GM12878 (cell line): ENCODE results near the gene AATF. TPM values are rescaled to one million over a fixed set of nuclear protein-coding genes. Genes with fewer than 3 reads are reported as not detected.

Experiments used
- CBFB ChIP-seq: IDR thresholded peaks from 2 replicates; pipeline ENCODE4 v1.6.1; 2016; ENCODE audit warnings: antibody characterized with exemption, low read depth
- CBX3 ChIP-seq: fragments of 200-600 bp; sonication (generic); IDR thresholded peaks from 2 replicates; pipeline ENCODE4 v1.6.1; 2016; ENCODE audit warnings: low read depth, borderline replicate concordance
- ESRRA ChIP-seq: IDR thresholded peaks from 2 replicates; pipeline ENCODE4 v1.6.1; 2012; ENCODE audit warnings: mild to moderate bottlenecking, low read length, improper control_type of control experiment
- EZH2 ChIP-seq: IDR thresholded peaks from 2 replicates; pipeline ENCODE4 v1.6.1; 2012; ENCODE audit warnings: low read depth, mild to moderate bottlenecking, control low read depth, inconsistent platforms, low read length, borderline replicate concordance; ENCODE audit not compliant: control insufficient read depth
- GATAD2B ChIP-seq: fragments of 450-650 bp; conservative IDR thresholded peaks from 2 replicates; pipeline ENCODE4 v1.6.1; 2017; ENCODE audit warnings: low read depth, mild to moderate bottlenecking, moderate library complexity
- IKZF2 ChIP-seq, 2 experiments: fragments of 450-650 bp; IDR thresholded peaks; 2 replicates each; pipeline ENCODE4 v1.6.1; 2017; ENCODE audit warnings: mild to moderate bottlenecking in 2 of 2, moderate library complexity in 2 of 2
- KLF5 ChIP-seq: fragments of 450-650 bp; IDR thresholded peaks from 2 replicates; pipeline ENCODE4 v1.6.1; 2014; ENCODE audit warnings: mild to moderate bottlenecking; ENCODE audit not compliant: partially characterized antibody
- LARP7 ChIP-seq: fragments of 450-650 bp; IDR thresholded peaks from 2 replicates; pipeline ENCODE4 v1.6.1; 2017; ENCODE audit warnings: mild to moderate bottlenecking
- MYB ChIP-seq: fragments of 150-350 bp; IDR thresholded peaks from 2 replicates; pipeline ENCODE4 v1.6.1; 2014; ENCODE audit warnings: mild to moderate bottlenecking, low read depth, low read length, borderline replicate concordance
- NBN ChIP-seq: fragments of 450-650 bp; IDR thresholded peaks from 2 replicates; pipeline ENCODE4 v1.6.1; 2016
- NR2F1 ChIP-seq: fragments of 450-650 bp; conservative IDR thresholded peaks from 2 replicates; pipeline ENCODE4 v1.6.1; 2017; ENCODE audit warnings: mild to moderate bottlenecking
- POLR2AphosphoS2 ChIP-seq: IDR thresholded peaks from 2 replicates; pipeline ENCODE4 v1.6.1; 2011; ENCODE audit warnings: low read depth, mild to moderate bottlenecking, low read length, improper control_type of control experiment, moderate library complexity
- POLR2AphosphoS5 ChIP-seq: IDR thresholded peaks from 2 replicates; pipeline ENCODE4 v1.6.1; 2011; ENCODE audit warnings: mild to moderate bottlenecking, low read length, inconsistent platforms
- RAD21 ChIP-seq: IDR thresholded peaks from 2 replicates; pipeline ENCODE4 v1.6.1; 2011; ENCODE audit warnings: mild to moderate bottlenecking, low read depth, low read length, moderate library complexity; ENCODE audit not compliant: insufficient read depth
- RFX5 ChIP-seq: IDR thresholded peaks from 2 replicates; pipeline ENCODE4 v1.6.1; 2011; ENCODE audit warnings: low read depth, low read length, improper control_type of control experiment
- RUNX3 ChIP-seq: IDR thresholded peaks from 2 replicates; pipeline ENCODE4 v1.6.1; 2012; ENCODE audit warnings: low read length, inconsistent platforms
- SMARCA5 ChIP-seq: fragments of 450-650 bp; IDR thresholded peaks from 2 replicates; pipeline ENCODE4 v1.6.1; 2017; ENCODE audit warnings: mild to moderate bottlenecking
- SMC3 ChIP-seq: IDR thresholded peaks from 2 replicates; pipeline ENCODE4 v1.6.1; 2011; ENCODE audit warnings: low read length, improper control_type of control experiment, borderline replicate concordance
- SRF ChIP-seq, 2 experiments: IDR thresholded peaks; 2 replicates each; pipeline ENCODE4 v1.6.1; 2011; ENCODE audit warnings: low read depth in 2 of 2, low read length in 2 of 2, mild to moderate bottlenecking in 1 of 2, moderate library complexity in 1 of 2
- SUPT20H ChIP-seq: IDR thresholded peaks from 2 replicates; pipeline ENCODE4 v1.6.1; 2011; ENCODE audit warnings: low read depth, mild to moderate bottlenecking, low read length, moderate library complexity, borderline replicate concordance; ENCODE audit not compliant: control insufficient read depth
- TARDBP ChIP-seq: IDR thresholded peaks from 2 replicates; pipeline ENCODE4 v1.6.1; 2016; ENCODE audit warnings: borderline replicate concordance
- ZNF622 ChIP-seq: fragments of 450-650 bp; IDR thresholded peaks from 2 replicates; pipeline ENCODE4 v1.6.1; 2017; ENCODE audit warnings: mild to moderate bottlenecking, inconsistent platforms
- polyA plus RNA-seq, 11 experiments: library from polyadenylated mRNA; depleted of rRNA in 4 of 11; unstranded in 6 of 11; stranded (reverse) in 5 of 11; fragments of >200 nt; fragmentation: Nextera tagmentation in 4 of 11; fragmentation: Illumina TruSeq in 1 of 11; extraction: Ambion mirVana in 4 of 11; extraction: Trizol in 1 of 11; gene quantifications; 1 replicate in 1 of 11; 2 replicates in 10 of 11; pipeline versions ENCODE4 v1.2.1 to v1.2.3, GENCODE V29; 2011 to 2016; ENCODE audit warnings: inconsistent platforms in 2 of 11, missing spikeins in 2 of 11, low read depth in 1 of 11
- total RNA-seq, 4 experiments: library from RNA; depleted of rRNA in 3 of 4; stranded (reverse); fragments of >200 nt in 3 of 4; fragmentation: Illumina TruSeq in 1 of 4; extraction: Trizol in 1 of 4; gene quantifications; 2 replicates each; pipeline versions ENCODE4 v1.2.1 to v1.2.3, GENCODE V29; 2013 to 2021
- TF ChIP-seq, protein P1 (sequence below): fragments of 450-650 bp; IDR thresholded peaks from 2 replicates; pipeline ENCODE4 v1.6.1; 2017; ENCODE audit warnings: low read depth, mild to moderate bottlenecking, moderate library complexity
- TF ChIP-seq, protein P2 (sequence below): fragments of 450-650 bp; conservative IDR thresholded peaks from 2 replicates; pipeline ENCODE4 v1.6.1; 2017; ENCODE audit warnings: mild to moderate bottlenecking, moderate library complexity
- TF ChIP-seq, protein P3 (sequence below): fragments of 450-650 bp; IDR thresholded peaks from 2 replicates; pipeline ENCODE4 v1.6.1; 2017; ENCODE audit warnings: mild to moderate bottlenecking
- TF ChIP-seq, protein P4 (sequence below): fragments of 450-650 bp; IDR thresholded peaks from 2 replicates; pipeline ENCODE4 v1.6.1; 2016; ENCODE audit warnings: mild to moderate bottlenecking

The AATF gene
- total and polyA plus RNA-seq, 10 of the 15 experiments (the other 5 are each of a cell fraction or from before 2014, with no cell fraction given), result 36.8 to 110 (median 77.9) TPM

DNA sequence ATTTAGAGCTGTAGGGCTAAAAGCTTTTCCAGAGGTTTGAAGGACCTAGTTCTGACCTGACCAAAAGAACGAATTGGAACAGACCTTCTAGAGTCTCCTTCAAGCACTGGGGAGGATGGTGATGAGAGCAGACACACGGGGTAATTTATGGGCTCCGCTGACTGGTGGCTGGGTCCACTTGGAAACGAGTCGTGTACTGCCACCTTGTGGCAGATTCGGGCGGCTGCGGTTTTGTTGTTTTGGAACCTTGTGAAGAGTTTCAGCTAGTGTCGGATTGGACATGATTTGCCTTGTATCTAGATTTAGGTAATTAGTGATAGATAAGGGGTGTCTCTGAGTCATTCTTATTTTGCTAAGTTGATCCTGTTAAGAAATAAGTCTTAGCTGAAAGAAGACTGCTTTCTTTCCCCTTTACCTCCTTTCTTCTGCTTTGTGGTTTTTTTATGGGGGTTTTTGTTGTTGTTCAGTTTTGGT, 98.9 kb downstream of the AATF start (continued):
- TF ChIP-seq, protein P1, sequence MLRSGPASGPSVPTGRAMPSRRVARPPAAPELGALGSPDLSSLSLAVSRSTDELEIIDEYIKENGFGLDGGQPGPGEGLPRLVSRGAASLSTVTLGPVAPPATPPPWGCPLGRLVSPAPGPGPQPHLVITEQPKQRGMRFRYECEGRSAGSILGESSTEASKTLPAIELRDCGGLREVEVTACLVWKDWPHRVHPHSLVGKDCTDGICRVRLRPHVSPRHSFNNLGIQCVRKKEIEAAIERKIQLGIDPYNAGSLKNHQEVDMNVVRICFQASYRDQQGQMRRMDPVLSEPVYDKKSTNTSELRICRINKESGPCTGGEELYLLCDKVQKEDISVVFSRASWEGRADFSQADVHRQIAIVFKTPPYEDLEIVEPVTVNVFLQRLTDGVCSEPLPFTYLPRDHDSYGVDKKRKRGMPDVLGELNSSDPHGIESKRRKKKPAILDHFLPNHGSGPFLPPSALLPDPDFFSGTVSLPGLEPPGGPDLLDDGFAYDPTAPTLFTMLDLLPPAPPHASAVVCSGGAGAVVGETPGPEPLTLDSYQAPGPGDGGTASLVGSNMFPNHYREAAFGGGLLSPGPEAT, result no peak
- TF ChIP-seq RFX5 (no peak), SMARCA5 (0 out of 2 replicates have a peak, but pooled peaks have one; percentile 15), CBFB (peak; percentile 93), POLR2AphosphoS5 (no peak), KLF5 (no peak), TARDBP (no peak), RUNX3 (peak; percentile 97), MYB (no peak), ZNF622 (no peak), CBX3 (no peak), IKZF2 (IDR thresholded peaks at IDR 0.05) (no peak), POLR2AphosphoS2 (no peak), SRF (IDR thresholded peaks at IDR 0.05; ENCODE audit: low read depth in 2 of 2, low read length in 2 of 2) (no peak), NR2F1 (no peak), SMC3 (peak; percentile 88), EZH2 (no peak), NBN (0 out of 2 replicates have a peak, but pooled peaks have one; percentile 22), LARP7 (no peak), RAD21 (peak; percentile 79), ESRRA (no peak), GATAD2B (no peak), SUPT20H (no peak)
- TF ChIP-seq, protein P2, sequence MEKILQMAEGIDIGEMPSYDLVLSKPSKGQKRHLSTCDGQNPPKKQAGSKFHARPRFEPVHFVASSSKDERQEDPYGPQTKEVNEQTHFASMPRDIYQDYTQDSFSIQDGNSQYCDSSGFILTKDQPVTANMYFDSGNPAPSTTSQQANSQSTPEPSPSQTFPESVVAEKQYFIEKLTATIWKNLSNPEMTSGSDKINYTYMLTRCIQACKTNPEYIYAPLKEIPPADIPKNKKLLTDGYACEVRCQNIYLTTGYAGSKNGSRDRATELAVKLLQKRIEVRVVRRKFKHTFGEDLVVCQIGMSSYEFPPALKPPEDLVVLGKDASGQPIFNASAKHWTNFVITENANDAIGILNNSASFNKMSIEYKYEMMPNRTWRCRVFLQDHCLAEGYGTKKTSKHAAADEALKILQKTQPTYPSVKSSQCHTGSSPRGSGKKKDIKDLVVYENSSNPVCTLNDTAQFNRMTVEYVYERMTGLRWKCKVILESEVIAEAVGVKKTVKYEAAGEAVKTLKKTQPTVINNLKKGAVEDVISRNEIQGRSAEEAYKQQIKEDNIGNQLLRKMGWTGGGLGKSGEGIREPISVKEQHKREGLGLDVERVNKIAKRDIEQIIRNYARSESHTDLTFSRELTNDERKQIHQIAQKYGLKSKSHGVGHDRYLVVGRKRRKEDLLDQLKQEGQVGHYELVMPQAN, result no peak
- TF ChIP-seq, protein P3, sequence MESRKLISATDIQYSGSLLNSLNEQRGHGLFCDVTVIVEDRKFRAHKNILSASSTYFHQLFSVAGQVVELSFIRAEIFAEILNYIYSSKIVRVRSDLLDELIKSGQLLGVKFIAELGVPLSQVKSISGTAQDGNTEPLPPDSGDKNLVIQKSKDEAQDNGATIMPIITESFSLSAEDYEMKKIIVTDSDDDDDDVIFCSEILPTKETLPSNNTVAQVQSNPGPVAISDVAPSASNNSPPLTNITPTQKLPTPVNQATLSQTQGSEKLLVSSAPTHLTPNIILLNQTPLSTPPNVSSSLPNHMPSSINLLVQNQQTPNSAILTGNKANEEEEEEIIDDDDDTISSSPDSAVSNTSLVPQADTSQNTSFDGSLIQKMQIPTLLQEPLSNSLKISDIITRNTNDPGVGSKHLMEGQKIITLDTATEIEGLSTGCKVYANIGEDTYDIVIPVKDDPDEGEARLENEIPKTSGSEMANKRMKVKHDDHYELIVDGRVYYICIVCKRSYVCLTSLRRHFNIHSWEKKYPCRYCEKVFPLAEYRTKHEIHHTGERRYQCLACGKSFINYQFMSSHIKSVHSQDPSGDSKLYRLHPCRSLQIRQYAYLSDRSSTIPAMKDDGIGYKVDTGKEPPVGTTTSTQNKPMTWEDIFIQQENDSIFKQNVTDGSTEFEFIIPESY, result no peak
- TF ChIP-seq, protein P4, sequence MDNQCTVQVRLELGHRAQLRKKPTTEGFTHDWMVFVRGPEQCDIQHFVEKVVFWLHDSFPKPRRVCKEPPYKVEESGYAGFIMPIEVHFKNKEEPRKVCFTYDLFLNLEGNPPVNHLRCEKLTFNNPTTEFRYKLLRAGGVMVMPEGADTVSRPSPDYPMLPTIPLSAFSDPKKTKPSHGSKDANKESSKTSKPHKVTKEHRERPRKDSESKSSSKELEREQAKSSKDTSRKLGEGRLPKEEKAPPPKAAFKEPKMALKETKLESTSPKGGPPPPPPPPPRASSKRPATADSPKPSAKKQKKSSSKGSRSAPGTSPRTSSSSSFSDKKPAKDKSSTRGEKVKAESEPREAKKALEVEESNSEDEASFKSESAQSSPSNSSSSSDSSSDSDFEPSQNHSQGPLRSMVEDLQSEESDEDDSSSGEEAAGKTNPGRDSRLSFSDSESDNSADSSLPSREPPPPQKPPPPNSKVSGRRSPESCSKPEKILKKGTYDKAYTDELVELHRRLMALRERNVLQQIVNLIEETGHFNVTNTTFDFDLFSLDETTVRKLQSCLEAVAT, result peak; percentile 65; the same call in 1 of the 2 replicates
